HG02763 (cell line): ENCODE data around the gene THSD4.

Source experiments
- ATAC-seq: cut with Tn5 transposase; IDR thresholded peaks from one replicate; pipeline ENCODE4 v1.9.1; 2021; ENCODE audit warnings: mild to moderate bottlenecking, moderate library complexity; ENCODE audit not compliant: unreplicated experiment

THSD4 gene

DNA sequence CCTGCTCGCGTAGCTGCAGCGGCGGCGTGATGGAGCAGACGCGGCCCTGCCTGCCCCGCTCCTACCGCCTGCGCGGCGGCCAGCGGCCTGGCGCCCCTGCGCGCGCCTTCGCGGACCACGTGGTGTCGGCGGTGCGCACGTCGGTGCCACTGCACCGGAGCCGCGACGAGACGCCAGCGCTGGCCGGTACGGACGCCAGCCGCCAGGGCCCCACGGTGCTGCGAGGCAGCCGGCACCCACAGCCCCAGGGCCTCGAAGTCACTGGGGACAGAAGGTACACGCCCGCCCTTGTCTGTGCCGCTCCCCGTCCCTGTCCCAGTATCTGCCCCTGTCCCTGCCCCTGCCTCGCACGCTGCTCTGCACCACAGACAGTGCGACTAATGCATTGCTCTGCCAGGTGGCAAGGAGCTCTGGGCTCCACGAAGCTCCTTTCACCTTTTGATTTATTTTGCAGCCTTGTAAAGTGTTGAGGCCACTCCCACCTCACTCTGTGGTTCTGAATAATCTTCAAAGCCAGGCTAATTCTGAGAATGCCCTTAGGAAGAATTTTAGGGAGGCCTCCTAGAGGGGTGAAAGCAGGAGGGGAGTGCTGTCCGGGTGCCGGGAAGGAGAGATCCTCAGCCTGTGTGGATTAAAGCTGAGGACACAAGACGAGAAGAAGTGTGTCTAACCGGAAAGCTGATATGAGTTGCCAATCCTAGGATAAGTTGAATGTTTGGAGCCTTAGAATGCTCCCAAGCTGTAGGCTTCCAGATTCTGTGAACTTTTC is 100.0 kb downstream of the THSD4 start:
- no peak for ATAC-seq

DNA sequence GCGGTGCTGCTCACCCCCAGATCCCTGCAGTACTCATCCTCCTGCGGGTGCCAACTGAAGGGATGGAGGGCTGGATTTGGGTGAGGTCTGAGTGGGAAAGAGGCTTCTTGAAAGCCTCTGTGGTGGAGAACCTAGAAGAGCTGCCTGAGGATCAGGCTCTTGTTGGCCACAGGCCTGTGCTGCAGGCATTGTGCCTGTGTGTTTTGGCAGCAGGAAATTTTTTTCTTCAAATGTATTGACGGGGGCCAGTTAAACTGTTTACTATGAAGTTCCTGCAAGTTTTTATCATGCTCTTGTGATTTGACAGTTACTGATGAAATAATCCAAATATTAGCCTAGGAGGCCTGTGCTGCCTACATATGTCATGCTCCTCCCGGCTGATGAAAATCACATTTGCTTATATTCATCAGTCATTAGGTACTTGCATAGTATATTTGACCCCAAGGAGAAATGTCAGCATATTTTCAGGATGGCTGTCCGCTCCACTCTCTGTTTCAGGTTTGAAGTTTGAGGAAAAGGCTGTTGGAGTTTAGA is 103.1 kb downstream of the THSD4 start:
- ATAC-seq = no peak

DNA sequence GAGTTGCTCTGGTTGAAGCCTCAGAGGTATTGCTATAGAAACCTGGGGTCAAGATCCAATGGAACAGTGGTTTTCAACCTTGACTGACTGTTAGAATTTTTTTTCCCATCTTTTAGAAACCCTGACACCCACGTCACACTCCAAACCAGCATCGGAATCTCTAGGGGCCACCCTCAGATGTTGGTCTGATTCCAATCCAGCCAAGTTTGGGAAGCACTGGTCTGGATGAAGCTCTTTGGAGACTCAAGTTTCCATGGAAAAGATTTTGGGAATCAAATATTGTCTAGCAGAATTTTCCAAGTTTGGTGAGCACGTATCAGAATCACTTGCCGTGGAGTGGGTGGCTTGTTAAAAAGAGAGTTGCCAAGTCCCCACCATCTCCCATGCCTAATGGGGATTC is 103.8 kb downstream of the THSD4 start:
- no peak for ATAC-seq

DNA sequence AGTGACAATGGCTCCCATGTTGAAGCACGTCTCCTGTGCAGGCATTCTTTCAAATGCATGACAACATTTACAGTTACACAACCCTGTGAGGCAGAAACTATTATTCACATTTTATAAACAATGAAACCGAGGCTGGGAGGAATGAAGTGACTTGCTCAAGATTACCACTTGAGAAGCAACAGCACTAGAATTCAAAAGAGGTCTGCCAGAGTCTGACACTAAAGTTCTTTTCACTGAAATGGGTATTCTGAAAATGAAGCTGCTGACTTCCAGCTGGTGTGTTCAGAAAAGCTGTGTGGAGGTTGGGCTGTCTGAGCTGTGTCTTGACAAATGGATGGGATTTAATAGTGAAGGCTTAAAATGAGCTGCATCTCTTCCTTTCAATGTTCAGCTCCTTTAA is 104.4 kb downstream of the THSD4 start:
- no peak for ATAC-seq

DNA sequence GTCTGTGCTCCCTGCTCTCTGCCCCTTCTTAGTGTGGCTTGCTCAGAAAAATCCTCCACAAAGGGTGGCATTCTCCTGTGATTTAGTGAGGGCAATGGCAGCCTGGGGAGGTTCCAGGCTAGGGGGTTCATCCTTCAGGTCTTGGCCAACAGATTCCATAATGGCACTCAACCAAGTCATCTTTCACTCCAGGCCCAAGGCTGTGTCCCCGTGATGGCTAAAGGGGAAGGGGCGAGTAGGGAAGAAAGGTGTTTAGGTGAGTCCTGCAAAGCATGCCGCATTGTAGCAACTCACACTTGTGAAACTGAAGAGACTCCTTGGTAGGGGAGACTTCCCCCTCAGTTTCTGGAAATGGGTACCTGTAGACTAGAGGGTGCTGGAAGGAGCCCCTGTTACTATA is 105.6 kb downstream of the THSD4 start:
- no peak for ATAC-seq

DNA sequence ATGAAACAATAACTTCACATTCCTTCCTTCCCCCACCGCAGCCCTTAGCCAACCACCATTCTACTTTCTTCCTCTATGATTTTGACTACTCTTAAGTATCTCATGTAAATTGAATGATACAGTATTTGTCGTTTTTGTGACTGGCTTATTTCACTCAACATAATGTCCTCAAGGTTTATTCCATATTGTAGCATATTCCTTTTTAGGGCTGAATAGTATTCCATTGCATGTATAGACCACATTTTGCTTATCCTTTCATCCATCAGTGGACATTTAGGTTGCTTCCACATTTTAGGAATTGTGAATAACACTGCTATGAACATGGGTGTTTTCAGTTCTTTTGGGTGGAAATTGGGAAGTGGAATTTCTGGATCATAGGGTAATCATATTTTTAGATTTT is 106.1 kb downstream of the THSD4 start:
- ATAC-seq = no peak

DNA sequence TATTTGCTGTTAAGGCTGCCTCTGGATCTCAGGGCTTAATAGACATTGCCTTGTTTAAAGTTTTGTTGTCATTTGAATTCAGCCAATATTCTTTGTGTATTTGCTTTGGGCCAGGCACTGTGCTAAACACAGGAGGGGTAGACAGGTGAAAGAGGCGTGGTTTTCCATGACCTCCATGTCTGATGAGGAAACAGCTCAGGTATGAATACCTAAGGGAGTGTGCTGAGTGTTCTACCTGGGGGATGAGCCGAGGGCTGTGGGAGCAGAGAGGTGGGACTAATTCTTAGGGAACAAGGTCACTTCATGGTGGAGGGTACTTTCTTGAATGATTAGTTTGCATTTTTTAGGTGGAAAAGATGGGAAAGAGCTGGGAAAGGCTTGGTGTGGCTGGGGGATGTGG is 108.2 kb downstream of the THSD4 start:
- no peak for ATAC-seq

DNA sequence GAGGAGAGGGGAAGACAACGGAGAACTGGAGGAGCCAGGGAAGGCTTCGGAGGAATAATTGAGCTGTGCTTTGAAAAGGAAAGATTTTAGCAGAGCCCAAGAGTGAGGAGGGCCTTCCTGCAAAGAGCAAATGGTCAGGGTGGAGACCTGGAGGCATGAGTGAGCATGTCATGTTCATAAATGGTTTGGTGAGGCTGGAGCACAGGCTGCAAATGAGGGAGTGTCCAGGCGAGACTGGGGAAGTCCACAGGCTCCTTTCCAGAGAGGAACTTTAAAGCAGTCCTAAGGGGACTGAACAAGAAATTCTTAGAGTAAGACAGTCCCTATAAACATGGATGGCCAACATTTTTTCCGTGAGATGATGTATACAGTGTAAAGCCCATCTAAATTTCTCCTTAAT is 108.8 kb downstream of the THSD4 start:
- ATAC-seq = no peak

DNA sequence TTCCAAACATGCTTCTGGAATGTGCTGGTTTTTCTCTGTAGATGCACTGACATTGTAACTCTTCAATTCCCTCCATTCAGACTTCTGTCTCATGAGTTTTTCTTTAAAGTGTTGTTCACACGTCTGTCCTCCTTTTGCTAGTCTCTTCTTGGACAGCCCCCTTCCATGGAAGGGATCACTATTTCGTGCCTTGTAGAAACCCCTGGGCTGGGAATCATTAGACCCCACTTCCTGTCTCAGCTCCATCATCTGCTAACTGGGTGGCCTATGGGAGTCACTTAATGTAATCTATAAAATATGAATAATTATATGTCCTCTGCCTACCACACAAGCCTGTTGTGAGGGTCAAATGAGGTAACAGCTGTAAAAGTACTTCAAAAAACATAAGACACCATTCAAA is 110.6 kb downstream of the THSD4 start:
- no peak for ATAC-seq

DNA sequence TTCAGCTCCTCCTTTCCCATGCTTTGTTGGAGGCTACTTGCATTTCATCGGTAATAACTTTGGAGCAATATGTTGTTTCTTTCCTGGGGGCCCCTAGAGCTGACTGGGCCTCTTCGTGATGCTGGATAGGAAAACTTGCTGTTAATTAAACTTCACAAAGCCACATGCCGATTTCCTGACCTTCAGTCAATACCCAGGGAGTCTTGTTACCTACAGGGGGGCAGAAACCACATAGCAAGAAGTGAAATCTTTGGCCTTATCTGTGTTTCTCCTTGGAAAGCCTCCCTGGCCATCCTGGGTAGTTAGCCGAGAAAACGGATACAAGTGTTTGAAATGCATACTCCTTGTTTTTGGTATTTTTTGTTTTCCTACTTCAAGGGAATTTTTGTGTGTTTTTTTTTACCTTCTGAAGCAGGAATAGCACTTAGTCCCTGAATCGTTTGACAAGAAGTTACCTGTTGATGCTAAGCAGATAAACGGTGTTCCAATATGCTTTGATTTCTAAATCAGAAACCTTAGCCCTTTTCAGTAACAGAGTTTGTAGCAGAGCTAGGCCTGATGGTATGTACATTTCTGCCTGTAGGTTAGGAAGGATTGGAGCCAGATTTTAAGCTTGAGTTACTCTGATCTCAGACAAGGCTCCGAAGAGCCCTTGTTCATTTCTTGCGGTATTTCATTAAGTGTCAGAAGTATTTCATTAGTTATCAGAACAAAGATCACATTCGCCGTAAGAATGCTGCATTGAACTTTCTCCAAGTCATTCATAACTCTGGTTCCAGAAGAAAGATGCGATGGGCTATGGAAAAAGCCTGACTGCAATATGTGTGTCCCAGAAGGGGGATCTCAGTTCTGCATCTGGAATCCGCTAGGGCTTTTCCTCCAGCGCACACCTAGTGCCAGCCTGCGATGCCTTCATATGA is 111.5 kb downstream of the THSD4 start:
- ATAC-seq = no peak

DNA sequence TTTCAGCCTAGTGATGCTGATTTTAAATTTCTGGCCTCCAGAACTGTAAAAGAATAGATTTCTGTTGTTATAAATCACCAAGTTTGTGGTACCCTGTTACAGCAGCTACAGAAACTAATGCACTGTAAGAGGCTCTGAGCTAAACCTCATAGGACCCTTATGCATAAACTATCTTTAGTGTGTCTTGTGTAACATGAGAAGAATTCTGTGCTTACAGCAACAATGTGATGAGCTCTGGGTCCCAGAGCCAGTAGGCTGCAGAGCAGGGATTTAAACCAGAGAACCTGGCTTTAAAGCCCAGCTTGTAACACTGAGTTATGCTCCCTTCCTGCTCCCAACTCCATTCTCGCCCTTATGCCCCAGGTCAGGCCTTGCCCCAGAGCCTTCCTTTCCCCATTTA is 113.1 kb downstream of the THSD4 start:
- ATAC-seq = no peak

DNA sequence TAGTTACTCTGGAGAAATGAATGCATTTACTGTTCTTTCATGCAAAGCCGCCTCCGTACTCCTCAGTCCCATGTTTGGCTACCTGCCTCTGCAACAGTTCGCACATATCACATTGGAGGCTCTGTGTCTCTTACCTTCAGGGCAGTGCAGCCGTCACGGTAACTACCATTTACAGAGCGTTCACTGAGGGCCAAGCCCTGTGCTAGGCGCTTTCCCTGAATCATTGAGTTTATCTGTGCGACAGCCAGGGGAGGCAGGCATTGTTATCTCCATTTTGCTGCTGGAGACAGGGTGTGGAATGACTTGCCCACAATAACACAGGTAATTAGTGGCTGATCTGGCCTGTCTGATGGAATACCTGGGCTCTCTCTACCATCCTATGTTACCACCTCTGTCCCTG is 115.0 kb downstream of the THSD4 start:
- ATAC-seq = no peak

DNA sequence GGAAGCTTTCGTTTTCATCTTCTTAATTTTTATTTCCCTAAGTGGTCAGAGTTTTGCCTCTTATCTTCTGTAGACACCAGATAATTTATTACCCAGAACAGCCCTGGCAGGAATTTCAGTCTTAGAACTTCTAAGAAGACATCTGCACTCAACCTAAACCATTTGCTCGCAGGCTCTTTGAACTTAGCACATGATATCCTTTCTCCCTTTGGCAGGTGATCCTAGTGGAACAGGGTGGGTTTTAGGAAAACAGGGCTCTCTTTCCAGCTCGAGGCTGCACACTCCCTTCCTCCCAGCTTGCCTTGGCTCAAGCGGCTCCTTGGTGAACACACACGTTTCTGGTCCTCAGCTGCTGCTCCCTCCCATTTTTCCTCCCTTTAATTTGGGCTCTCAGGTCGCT is 116.5 kb downstream of the THSD4 start:
- ATAC-seq = no peak

DNA sequence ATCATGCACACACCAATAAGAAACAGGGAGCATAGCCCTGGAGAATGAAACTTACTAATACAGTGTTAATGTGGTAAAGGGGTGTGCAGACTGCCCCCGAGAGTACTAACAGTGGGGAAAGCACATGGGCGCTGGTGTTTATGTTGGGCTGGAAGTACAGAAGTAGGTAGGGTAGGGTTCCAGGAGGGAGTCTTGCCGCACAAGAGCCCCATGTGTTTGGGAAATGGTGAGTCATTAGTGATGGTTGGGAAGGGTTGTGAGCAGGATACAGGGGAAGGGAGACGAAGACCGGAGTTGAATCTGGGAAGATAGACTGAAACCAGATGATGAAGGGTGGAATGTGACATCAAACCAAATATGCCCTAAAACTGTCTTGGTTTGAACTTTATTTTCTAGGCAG is 117.1 kb downstream of the THSD4 start:
- no peak for ATAC-seq

DNA sequence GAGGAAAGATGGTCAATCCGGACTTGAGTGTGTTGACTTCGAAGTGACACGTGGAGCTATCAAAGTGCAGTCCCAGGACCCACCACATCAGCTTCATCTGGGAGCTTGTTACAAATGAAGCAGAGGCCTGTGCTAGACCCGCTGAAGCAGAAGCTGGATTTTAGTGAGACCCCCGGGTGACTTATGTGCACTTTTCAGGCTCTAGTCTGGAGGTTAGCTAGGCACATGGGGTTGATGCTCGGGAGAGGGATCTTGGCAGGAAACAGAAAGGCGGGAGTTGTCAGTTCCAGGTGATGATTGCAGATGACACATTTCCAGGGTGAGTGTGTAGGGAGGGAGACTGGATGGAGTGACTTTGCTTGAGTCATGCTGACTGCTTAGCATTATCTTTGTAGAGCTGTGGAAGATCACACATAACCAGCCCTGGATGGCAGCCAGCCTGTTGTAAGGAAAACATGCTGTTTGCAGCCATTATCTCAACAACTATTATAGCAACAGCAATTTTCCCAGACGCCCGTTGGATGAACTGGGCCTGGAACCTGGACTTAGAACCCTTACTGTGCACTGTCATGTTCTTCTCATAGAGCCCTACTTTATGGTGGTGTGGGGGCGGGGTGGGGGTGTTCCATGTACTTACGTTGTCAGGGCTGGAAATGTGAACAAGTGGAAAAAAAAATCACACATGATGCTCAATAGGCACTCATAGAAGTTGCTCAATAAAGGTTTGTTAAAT is 122.4 kb downstream of the THSD4 start:
- no peak for ATAC-seq

DNA sequence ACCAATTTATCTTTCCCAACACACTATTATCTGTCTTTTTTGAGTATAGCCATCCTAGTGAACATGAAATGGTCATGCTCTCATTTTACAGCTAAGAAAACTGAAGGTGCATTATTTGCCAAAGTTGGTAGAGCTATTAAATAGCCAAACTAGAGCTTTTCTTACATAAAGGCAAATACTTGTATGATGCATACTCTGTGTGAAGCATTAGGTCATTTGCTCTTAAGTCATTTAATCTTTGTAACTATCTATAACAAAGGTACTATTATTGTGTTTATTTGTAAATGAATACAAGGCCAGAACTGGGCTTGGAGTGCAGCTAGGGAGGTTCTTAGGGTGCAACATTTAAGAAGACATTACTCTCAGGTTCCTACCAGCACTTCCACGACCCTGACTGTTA is 123.7 kb downstream of the THSD4 start:
- ATAC-seq = no peak

DNA sequence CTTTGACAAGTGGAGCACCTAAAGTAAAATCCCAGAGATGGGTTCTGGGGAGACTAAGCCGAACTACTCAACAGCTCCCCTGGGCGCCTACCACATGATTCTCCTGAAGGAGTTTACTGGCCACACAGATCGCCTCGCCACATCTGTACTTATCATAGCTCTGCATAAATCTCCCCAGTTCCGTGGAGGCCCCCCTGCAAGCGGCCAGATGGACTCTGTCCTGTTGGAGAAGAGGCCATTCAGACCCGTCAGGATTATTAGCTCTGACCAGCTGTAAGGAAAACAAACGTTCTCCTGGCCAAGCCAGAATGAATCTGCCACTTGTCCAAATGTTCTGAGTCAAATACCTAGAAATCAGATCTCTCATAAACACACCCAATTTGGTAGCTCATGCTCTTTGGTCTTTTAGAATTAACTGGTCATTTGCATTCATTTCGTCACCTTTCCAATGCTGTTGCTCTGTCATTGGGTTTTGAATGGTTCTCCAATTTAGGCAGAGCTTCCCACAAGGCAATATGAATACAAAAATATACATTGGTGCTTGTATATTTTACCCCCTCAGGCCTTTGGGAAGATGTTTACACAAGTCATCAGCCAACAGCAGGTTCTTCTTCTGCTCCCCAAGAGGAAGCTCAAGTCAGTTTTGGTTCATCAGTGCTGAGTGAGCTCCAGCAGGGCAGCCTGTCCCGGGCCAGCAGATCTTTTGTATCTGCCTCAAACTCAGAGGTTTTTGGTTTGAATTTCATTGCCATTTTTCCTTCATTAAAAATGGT is 124.5 kb downstream of the THSD4 start:
- ATAC-seq = no peak

DNA sequence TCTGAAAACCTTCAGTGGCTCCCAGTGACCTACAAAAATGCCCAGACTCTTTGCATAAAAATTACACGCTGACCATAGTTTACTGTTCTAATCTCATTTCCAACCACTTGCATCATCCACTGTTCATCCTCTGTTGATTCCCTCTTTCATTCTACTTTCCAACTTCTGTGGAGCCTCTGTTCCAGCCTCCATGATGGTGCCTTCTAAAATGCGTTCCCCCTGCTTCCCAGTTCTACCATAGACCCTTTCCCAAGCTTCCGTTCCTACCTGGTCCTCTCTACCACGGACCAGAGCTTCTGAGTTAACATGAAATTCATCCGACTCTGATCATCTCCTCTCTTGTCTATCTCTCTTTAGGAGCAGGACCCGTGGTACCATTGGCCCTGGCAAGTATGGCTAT is 127.0 kb downstream of the THSD4 start:
- ATAC-seq = no peak

DNA sequence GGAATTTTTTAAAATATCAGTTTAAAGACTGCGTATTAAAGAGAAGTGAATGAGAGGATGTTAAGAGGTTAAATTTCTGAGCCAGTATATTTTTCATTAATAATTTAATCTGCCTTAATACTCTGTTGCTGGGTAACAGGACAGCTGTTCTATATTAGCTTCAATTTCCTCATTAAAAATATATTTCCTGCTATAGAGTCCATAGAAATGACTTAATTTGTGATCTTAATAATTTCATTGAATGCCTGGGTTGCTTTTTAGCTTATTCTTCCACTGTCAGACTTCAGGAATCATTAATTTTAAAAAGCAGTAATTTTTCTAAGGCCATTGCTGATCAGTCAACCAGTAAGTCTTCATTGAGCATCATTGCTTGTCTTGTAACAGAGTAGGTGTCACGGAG is 129.0 kb downstream of the THSD4 start:
- ATAC-seq = no peak

DNA sequence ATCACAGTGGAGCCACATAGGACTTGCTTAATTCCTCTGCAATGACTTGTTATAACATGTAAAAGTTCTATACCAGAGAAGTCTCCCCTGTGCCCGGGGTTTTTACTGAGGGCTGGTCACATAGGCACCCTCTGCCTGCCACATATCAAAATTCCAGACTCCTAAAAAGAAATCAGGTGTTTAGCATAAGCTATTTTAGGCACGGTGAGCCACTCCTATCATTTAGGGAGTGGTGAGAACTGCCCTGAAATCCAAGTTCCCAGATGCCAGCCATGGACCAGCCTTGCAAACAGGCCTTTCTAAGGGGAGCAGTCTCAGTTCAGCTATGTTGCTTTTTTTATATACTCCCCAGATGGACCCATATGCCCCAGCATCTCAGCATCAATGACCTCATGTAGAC is 130.3 kb downstream of the THSD4 start:
- ATAC-seq = no peak

DNA sequence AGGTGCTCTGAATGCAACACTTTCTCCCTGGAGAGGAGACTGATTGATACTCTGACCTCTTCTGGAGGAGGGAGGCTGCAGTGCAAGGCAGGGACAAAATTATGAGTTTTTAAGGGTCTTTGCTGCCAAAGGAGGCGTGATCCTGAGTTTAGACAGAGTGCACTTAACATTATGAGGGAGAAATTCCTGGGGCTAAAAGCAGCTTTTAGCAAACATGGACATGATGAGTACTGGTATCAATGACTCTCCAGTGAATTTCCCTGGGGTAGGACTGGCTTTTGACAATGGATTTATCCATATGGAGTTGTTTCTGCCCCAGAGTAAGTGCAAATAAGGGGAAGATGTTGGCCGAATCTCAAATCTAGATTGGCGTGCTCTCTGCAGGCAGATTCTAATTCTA is 133.1 kb downstream of the THSD4 start:
- ATAC-seq = no peak
